SU-DHL-6 (cell line): ENCODE measurements around the gene ENTR1.

ENCODE experiments used
- CTCF ChIP-seq: fragments of 200-600 bp; sonication (generic); IDR thresholded peaks from one replicate; pipeline ENCODE4 v1.5.1; 2017; ENCODE audit warnings: antibody characterized with exemption, mild to moderate bottlenecking, low read length, moderate library complexity; ENCODE audit not compliant: insufficient read depth, poor library complexity, severe bottlenecking
- EZH2phosphoT487 ChIP-seq: fragments of 200-600 bp; sonication (generic), shearing (Covaris generic); conservative IDR thresholded peaks from 2 replicates; pipeline ENCODE4 v1.6.1; 2018; ENCODE audit warnings: mild to moderate bottlenecking, antibody characterized with exemption, low read length, moderate library complexity, mixed read lengths

GRCh38 chr9:136378170-136379002, 32.0 kb downstream of the ENTR1 start:
- no peak for TF ChIP-seq CTCF
- TF ChIP-seq EZH2phosphoT487 = no peak
